Uterus (tissue), 2 donors: ENCODE results near the gene ARL5B.

ENCODE experiments used
- CTCF ChIP-seq, 4 experiments: fragments of 200-600 bp in 2 of 4; fragments of 450-650 bp in 2 of 4; sonication (generic) in 2 of 4; IDR thresholded peaks; one replicate each; pipeline ENCODE4 v1.5.1; 2016 to 2019; ENCODE audit warnings: antibody characterized with exemption in 4 of 4, mild to moderate bottlenecking in 2 of 4, moderate library complexity in 1 of 4
- POLR2A ChIP-seq, 2 donors: fragments of 450-650 bp; IDR thresholded peaks; one replicate each; pipeline ENCODE4 v1.6.1; 2016; ENCODE audit warnings: antibody characterized with exemption in 2 of 2, mild to moderate bottlenecking in 1 of 2, moderate library complexity in 1 of 2

- peak in 3 of 4 experiments; percentile 14 to 21 (median 19) for TF ChIP-seq CTCF (IDR thresholded peaks at IDR 0.05)
- TF ChIP-seq POLR2A (IDR thresholded peaks at IDR 0.05), result peak; percentile 75 to 77
Observed at GRCh38 chr10:18651324-18652007, 7.8 kb upstream of the ARL5B start, which contains the start of gene NSUN6.
